Psoas muscle (tissue), 8 donors: ENCODE measurements around the gene SLC43A3. TPM values are rescaled to one million over a fixed set of nuclear protein-coding genes. Genes with fewer than 3 reads are reported as not detected.

Experiments used
- ATAC-seq, 4 donors: fragments of 200-7000 bp; cut with Tn5 transposase; one replicate each; pipeline ENCODE4 v1.9.1; 2020; ENCODE audit warnings: moderate library complexity in 3 of 4, mild to moderate bottlenecking in 2 of 4
- DNase-seq, 2 donors: peaks; one replicate each; pipeline ENCODE4 v3.0.0-alpha.2; 2020
- H3K27ac ChIP-seq: fragments of 200-600 bp; one replicate; pipeline ENCODE4 v1.8.0; 2022
- H3K27me3 ChIP-seq, 3 donors: fragments of 200-600 bp in 1 of 3; one replicate each; pipeline versions ENCODE4 v1.6.1 to v1.8.0; 2013 to 2022; ENCODE audit warnings: low read length in 2 of 3, mild to moderate bottlenecking in 2 of 3, moderate library complexity in 1 of 3; ENCODE audit not compliant: insufficient read depth in 3 of 3
- H3K36me3 ChIP-seq, 2 donors: fragments of 200-600 bp in 1 of 2; one replicate each; pipeline versions ENCODE4 v1.6.1 to v1.8.0; 2013 to 2022; ENCODE audit warnings: low read depth in 1 of 2, mild to moderate bottlenecking in 1 of 2, moderate library complexity in 1 of 2; ENCODE audit not compliant: insufficient read depth in 1 of 2
- H3K4me1 ChIP-seq: fragments of 200-600 bp; one replicate; pipeline ENCODE4 v1.8.0; 2022
- H3K4me3 ChIP-seq: fragments of 200-600 bp; one replicate; pipeline ENCODE4 v1.8.0; 2022; ENCODE audit warnings: mild to moderate bottlenecking
- H3K9me3 ChIP-seq: fragments of 200-600 bp; one replicate; pipeline ENCODE4 v1.8.0; 2022
- whole genome bisulfite sequencing, 3 donors: extraction: QIAGEN DNeasy Blood & Tissue Kit; methylation state at CpG; one replicate each; pipeline versions ENCODE4 v1.1.6 to v1.1.7; 2013; 5-methylcytosine and 5-hydroxymethylcytosine counted together
- intact Hi-C, 2 donors: fragments of 100-400 bp; cut with DNase I; formaldehyde crosslinking; loops; one replicate each; pipeline versions ENCODE4 v1.11.0 to v1.14.2; 2022
- polyA plus RNA-seq, 3 donors: library from polyadenylated mRNA; stranded (reverse); fragments of 200-250 nt; gene quantifications; one replicate each; pipeline ENCODE4 v1.2.3, GENCODE V29; 2013
- total RNA-seq, 4 donors: library from RNA; stranded (reverse); fragmentation: NEBNext Ultra II Directional in 2 of 4; extraction: Animal tissue kit (Norgen Biotek cat#: 25700) in 2 of 4; gene quantifications; one replicate each; pipeline versions ENCODE4 v1.2.1 to v1.2.4, GENCODE V29; 2021 to 2023
- TF ChIP-seq, protein P1 (sequence below): fragments of 200-600 bp; IDR thresholded peaks from one replicate; pipeline ENCODE4 v1.8.0; 2022; ENCODE audit warnings: antibody characterized with exemption
- donor health status: healthy with polysubstance abuse.
- donor health status: DM: no; HTN: no; CAD: no; lungs with moderate emphysema.
- donor health status: Bipolar disorder and iron deficiency.
- donor health status: healthy.
- donor health status: DM: yes; HTN: yes; CAD: no.
- donor health status: DM: no; HTN: no; CAD: no.
- donor health status: DM: no; HTN: no; CAD: no.
- donor health status: DM: yes; HTN: yes; CAD: no.

SLC43A3 gene
- total and polyA plus RNA-seq, 7 donors: 5.8 to 18.8 (median 14.7) TPM

DNA sequence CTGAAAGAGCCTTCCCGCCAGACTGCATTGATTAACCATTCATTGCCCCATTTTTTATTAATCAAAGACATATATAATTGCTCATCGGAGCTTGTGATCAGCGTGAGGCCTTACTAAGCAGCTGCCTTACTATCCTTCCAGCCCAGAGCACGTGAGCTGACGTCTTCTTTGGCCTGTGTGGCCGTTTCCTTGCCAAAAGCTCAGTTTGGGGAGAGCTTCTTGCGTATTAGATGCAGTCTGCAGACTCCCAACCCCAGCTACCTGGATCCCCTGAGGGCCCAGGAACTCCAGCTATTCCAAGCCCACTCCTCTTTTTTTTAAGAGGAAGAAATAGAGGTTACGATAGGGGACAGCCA lies 784 bp upstream of the SLC43A3 start:
- intact Hi-C loops: loop anchor here in 1 of 2 donors (5.0 kb wide), 1 partner anchor 80 kb away; no protein-coding TSS in a partner anchor
- peaks cover 0 to 33% (median 0%) of the 10 kb centered on the region in 3 donors for H3K27me3 ChIP-seq
- peaks cover 32% of the 10 kb centered on the region for H3K4me1 ChIP-seq
- H3K27ac ChIP-seq: peak overlapping the region; percentile 84
- H3K36me3 ChIP-seq: peaks cover 0 to 3% of the 10 kb centered on the region in 2 donors
- WGBS, 3 donors: 31 to 37% (median 32%) methylated on average over 8 of the region's 8 CpGs
- peak in 3 of 4 donors; percentile 22 to 54 (median 31) for ATAC-seq
- TF ChIP-seq, protein P1, sequence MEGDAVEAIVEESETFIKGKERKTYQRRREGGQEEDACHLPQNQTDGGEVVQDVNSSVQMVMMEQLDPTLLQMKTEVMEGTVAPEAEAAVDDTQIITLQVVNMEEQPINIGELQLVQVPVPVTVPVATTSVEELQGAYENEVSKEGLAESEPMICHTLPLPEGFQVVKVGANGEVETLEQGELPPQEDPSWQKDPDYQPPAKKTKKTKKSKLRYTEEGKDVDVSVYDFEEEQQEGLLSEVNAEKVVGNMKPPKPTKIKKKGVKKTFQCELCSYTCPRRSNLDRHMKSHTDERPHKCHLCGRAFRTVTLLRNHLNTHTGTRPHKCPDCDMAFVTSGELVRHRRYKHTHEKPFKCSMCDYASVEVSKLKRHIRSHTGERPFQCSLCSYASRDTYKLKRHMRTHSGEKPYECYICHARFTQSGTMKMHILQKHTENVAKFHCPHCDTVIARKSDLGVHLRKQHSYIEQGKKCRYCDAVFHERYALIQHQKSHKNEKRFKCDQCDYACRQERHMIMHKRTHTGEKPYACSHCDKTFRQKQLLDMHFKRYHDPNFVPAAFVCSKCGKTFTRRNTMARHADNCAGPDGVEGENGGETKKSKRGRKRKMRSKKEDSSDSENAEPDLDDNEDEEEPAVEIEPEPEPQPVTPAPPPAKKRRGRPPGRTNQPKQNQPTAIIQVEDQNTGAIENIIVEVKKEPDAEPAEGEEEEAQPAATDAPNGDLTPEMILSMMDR: no peak
- DNase-seq: peak; percentile 74 to 85
- no peaks in the 10 kb centered on the region for H3K9me3 ChIP-seq
- H3K4me3 ChIP-seq: peak overlapping the region; percentile 66

DNA sequence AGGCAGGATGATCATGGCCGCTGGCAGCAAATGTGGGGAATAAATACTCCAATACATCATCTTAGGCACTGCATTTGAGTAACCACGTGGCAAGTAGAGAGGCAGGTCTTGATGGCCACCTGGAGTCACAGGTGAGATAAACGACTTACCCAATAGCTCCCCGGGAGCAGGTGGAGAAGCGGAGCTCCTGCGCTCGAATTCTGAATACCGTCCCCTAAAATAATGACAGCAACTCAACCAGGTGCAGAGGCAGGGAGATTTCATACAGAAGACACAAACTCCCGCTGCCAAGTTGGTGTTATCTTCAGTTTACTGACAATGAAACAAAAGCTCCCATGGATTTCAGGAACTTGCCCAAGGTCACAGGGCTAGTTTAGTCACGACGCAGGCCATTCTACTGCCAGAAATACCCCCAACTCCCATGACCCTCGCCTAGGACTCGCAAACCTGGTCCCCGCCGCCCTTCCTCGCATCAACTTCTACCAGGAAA lies 437 bp downstream of the SLC43A3 start:
- Histone ChIP-seq H3K4me1 (peaks cover 32% of the 10 kb centered on the region), H3K27me3 (peaks cover 0 to 33% (median 0%) of the 10 kb centered on the region in 3 donors), H3K36me3 (peaks cover 0 to 3% of the 10 kb centered on the region in 2 donors), H3K9me3 (no peaks in the 10 kb centered on the region), H3K4me3 (peak overlapping the region; percentile 66), H3K27ac (peak overlapping the region; percentile 84)
- DNase-seq: no peak
- intact Hi-C loops: loop anchor here in 1 of 2 donors (5.0 kb wide), 1 partner anchor 79 kb away; no protein-coding TSS in a partner anchor
- TF ChIP-seq, protein P1: no peak
- 13 to 26% (median 21%) methylated on average over 16 of the region's 16 CpGs for WGBS, 3 donors
- ATAC-seq: peak in 2 of 4 donors; percentile 3 to 4

DNA sequence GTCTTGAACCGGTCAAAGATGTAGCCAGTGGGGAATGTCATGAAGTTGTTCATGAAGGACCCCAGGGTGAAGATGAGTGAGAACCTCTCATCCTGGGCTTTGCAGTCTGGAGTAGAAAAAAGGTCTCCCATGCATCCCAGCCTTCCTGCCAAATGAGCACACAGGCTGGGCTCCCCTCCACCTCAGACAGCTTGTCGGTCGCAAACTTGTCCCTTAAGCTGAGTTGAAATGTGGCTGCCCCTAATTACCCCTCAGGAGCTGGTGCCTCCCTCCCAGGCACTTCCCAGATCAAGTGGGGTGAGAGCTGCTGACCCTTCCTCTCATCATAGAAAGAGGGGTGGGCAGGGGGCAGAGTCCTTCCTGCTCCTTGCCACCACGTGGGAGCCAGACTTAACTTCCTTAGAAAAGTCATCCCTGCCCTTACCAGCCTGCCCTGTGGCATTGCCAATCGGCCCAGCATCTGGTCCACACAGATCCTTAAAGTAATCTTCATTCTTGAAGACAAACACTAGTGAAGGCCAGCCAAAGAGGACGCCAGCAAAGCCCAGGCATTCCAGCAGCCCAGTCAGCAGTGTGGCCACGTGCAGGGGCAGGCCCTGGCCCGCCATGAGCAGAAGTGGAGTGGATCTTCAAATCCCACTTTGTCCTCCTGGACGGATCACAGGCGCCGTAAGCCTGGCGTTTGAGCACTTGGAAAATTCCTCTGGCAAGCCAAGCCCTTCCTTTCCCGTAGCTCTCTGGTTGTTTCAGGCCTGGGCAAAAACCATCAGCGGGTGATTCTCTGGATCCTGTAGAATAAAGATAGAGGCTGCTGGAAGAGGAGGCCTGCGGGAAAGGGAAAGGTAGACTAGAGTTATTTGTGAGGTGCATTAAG lies 1.1 kb downstream of the SLC43A3 start:
- H3K4me1 ChIP-seq: peaks cover 32% of the 10 kb centered on the region
- peaks cover 0 to 33% (median 0%) of the 10 kb centered on the region in 3 donors for H3K27me3 ChIP-seq
- 19 to 29% (median 21%) methylated on average over 15 of the region's 15 CpGs for WGBS, 3 donors
- intact Hi-C loops: loop anchor here in 1 of 2 donors (5.0 kb wide), 1 partner anchor 79 kb away; no protein-coding TSS in a partner anchor
- DNase-seq (peak; percentile 75 to 76), ATAC-seq (peak; percentile 18 to 48 (median 28))
- H3K27ac ChIP-seq: peak overlapping the region; percentile 84
- peaks cover 0 to 3% of the 10 kb centered on the region in 2 donors for H3K36me3 ChIP-seq
- peak overlapping the region; percentile 66 for H3K4me3 ChIP-seq
- no peaks in the 10 kb centered on the region for H3K9me3 ChIP-seq
- TF ChIP-seq, protein P1: no peak

DNA sequence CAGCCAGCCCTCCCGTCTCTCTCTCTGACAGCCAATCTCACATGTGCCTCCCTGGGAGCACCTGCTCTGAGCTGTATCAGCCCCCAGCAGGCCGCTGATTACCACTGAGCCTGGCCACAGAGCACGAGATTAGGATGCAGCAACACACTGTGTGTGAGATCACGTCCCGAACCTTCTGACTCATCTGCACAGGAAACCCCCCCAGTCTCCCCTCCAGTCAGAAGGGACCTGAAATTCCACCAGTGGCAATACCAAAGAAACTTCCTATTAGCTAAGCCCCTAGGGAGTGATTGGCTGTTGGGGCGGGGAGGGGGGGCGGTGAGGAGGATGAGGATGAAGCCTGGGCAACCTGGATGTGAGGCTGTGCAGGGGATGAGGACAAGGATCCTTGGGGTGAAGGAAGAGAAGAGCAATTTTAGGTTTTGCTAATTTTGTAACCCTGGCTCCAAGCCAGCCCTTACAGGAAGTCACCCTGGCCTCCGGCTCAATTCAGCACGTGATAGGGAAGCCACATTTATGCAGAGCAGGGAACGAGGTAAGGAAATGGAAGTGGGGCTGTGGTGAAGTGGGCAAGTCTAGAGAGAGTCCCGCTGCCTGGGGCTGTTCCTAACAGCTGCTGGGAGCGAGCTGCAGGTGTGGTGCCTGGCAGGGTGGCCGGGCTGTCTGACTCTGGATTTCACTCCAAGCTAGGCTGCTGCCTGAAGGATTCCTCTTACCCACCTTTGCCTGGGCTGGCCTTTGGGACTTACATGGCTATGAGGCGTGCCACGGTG lies 1.9 kb downstream of the SLC43A3 start:
- Histone ChIP-seq H3K27me3 (peaks cover 0 to 33% (median 0%) of the 10 kb centered on the region in 3 donors), H3K4me3 (peak overlapping the region; percentile 66), H3K36me3 (peaks cover under 1 to 3% of the 10 kb centered on the region in 2 donors), H3K4me1 (peaks cover 32% of the 10 kb centered on the region), H3K27ac (peak overlapping the region; percentile 84), H3K9me3 (no peaks in the 10 kb centered on the region)
- DNase-seq: peak; percentile 80 to 86
- peak; percentile 66 to 79 (median 74) for ATAC-seq
- intact Hi-C loops: loop anchor here in 1 of 2 donors (5.0 kb wide), 1 partner anchor 78 kb away; no protein-coding TSS in a partner anchor
- 40 to 55% (median 44%) methylated on average over 15 of the region's 15 CpGs for WGBS, 3 donors
- TF ChIP-seq, protein P1: no peak
